Smooth muscle cell (in vitro differentiated cells): ENCODE results near the gene MRPS18A. TPM values are rescaled to one million over a fixed set of nuclear protein-coding genes. Genes with fewer than 3 reads are reported as not detected.
A peak's percentile ranks its signal among the peaks of the same experiment; 100 is the strongest.

ENCODE experiments used
- DNase-seq: peaks from one replicate; lab custom pipeline; 2025; ENCODE audit not compliant: unreplicated experiment; lab: John Stamatoyannopoulos, UW
- H2AFZ ChIP-seq: fragments of 200-600 bp; sonication (generic); 2 replicates; pipeline ENCODE4 v1.6.0; 2016; ENCODE audit warnings: antibody characterized with exemption, low read depth, mild to moderate bottlenecking
- H3F3A ChIP-seq: fragments of 200-600 bp; sonication (generic); 2 replicates; pipeline ENCODE4 v1.6.0; 2017; ENCODE audit warnings: antibody characterized with exemption, low read depth
- H3K27ac ChIP-seq: fragments of 200-600 bp; sonication (generic); 2 replicates; pipeline ENCODE4 v1.5.1; 2016; ENCODE audit warnings: low read depth, mild to moderate bottlenecking
- H3K27me3 ChIP-seq: fragments of 200-600 bp; sonication (generic); 2 replicates; pipeline ENCODE4 v1.6.1; 2016; ENCODE audit warnings: low read depth, mild to moderate bottlenecking
- H3K36me3 ChIP-seq: fragments of 200-600 bp; sonication (generic); 2 replicates; pipeline ENCODE4 v1.5.1; 2016; ENCODE audit warnings: low read depth
- H3K4me1 ChIP-seq: fragments of 200-600 bp; sonication (generic); 2 replicates; pipeline ENCODE4 v1.5.1; 2016; ENCODE audit warnings: low read depth
- H3K4me2 ChIP-seq: fragments of 200-600 bp; sonication (generic); 2 replicates; pipeline ENCODE4 v1.6.0; 2016; ENCODE audit warnings: mild to moderate bottlenecking
- H3K4me3 ChIP-seq: fragments of 200-600 bp; sonication (generic); 2 replicates; pipeline ENCODE4 v1.5.1; 2016; ENCODE audit warnings: mild to moderate bottlenecking
- H3K79me2 ChIP-seq: fragments of 200-600 bp; sonication (generic); 2 replicates; pipeline ENCODE4 v1.6.0; 2016; ENCODE audit warnings: low read depth, mild to moderate bottlenecking
- H3K9ac ChIP-seq: fragments of 200-600 bp; sonication (generic); 2 replicates; pipeline ENCODE4 v1.6.0; 2016; ENCODE audit warnings: low read depth
- H3K9me3 ChIP-seq: fragments of 200-600 bp; sonication (generic); replicated peaks from 2 replicates; pipeline ENCODE4 v1.5.1; 2016; ENCODE audit warnings: low read depth
- H4K20me1 ChIP-seq: fragments of 200-600 bp; sonication (generic); 2 replicates; pipeline ENCODE4 v1.6.0; 2016; ENCODE audit warnings: low read depth
- WGBS: methylation state at CpG from one replicate; pipeline ENCODE4 v1.1.7; 2016; ENCODE audit warnings: low lambda C conversion rate; 5-methylcytosine and 5-hydroxymethylcytosine counted together
- polyA plus RNA-seq: library from polyadenylated mRNA; unstranded; fragments of >200 nt; fragmentation: Nextera tagmentation; extraction: Ambion mirVana; gene quantifications from 2 replicates; pipeline ENCODE4 v1.2.1, GENCODE V29; 2016
- total RNA-seq: library from RNA; depleted of rRNA; stranded (reverse); fragments of >200 nt; gene quantifications from 2 replicates; pipeline ENCODE4 v1.2.3, GENCODE V29; 2014
- TF ChIP-seq, protein P1 (sequence below): fragments of 200-600 bp; sonication (generic); IDR thresholded peaks from 2 replicates; pipeline ENCODE4 v1.5.1; 2017; ENCODE audit warnings: borderline replicate concordance, mild to moderate bottlenecking, antibody characterized with exemption; ENCODE audit not compliant: insufficient read depth, poor library complexity, severe bottlenecking

Gene MRPS18A
- 30.9 and 40.4 TPM in 2 replicates for total RNA-seq
- polyA plus RNA-seq, result 59.9 and 73.7 TPM in 2 replicates

DNA sequence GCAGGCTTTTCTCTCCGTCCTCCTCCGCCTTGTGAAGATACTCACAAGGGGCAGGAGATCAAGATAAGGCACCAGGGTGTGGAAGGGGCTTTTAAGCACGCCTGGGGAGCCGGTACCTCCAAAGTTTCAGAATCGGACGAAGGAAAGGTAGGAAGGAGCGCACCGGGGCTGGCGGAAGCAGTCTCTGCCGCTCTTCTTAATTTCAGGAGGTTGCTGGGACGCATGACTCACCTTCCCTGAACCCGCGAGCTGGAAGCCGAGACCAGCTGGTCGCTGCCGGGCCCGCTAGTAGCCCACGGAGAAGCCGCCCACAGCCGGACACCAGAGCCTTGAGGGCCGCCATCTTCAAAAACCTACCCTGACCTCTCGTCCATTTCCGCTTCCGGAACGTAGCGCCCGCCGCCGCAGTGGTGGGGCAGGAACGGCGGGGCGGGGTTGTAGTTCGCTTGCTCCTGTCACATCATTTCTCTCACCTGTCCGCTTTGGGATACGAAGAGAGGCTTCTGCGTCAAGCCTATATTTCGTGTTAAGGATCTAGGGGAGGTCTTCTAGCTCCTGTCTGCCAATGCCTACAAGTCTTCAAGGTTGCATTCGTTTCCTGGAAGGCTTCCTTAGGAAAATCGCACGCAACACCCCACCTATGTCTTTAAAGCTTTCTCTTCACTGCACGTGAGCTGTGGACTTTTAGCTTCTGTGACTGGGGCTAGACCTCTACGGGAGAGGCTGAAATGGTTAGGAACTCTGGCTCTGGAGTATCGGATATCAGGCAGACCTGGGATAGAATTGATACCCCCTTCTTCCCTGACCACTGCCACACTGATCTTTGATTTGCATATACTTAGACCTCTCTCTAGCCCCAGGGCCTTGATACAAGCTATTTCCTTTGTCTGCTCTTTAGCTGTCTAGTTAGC is at the start of gene MRPS18A:
Gene MRPS18A, minus strand, starts transcription at position 355 of the 911 bp plus-strand sequence. Its CDS starts 12 bp downstream, at position 343.
- H4K20me1 ChIP-seq, result peaks cover 34% of the 10 kb centered on the region
- 10% methylated on average over 35 of the region's 43 CpGs for WGBS
- H2AFZ ChIP-seq, result peak within 1 kb of the TSS; percentile 65
- peak within 1 kb of the TSS; percentile 86 for H3K4me3 ChIP-seq
- TF ChIP-seq, protein P1, sequence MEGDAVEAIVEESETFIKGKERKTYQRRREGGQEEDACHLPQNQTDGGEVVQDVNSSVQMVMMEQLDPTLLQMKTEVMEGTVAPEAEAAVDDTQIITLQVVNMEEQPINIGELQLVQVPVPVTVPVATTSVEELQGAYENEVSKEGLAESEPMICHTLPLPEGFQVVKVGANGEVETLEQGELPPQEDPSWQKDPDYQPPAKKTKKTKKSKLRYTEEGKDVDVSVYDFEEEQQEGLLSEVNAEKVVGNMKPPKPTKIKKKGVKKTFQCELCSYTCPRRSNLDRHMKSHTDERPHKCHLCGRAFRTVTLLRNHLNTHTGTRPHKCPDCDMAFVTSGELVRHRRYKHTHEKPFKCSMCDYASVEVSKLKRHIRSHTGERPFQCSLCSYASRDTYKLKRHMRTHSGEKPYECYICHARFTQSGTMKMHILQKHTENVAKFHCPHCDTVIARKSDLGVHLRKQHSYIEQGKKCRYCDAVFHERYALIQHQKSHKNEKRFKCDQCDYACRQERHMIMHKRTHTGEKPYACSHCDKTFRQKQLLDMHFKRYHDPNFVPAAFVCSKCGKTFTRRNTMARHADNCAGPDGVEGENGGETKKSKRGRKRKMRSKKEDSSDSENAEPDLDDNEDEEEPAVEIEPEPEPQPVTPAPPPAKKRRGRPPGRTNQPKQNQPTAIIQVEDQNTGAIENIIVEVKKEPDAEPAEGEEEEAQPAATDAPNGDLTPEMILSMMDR, result no peak
- H3K27ac ChIP-seq, result peak within 1 kb of the TSS; percentile 79
- peak within 1 kb of the TSS; percentile 93 for H3K4me2 ChIP-seq
- H3K27me3 ChIP-seq, result no peaks in the 10 kb centered on the region
- H3K9ac ChIP-seq, result peak within 1 kb of the TSS; percentile 87
- no peaks in the 10 kb centered on the region for H3F3A ChIP-seq
- H3K9me3 ChIP-seq, result no peaks in the 10 kb centered on the region
- no peaks in the 10 kb centered on the region for H3K36me3 ChIP-seq
- H3K4me1 ChIP-seq, result peaks cover 13% of the 10 kb centered on the region
- peak; percentile 26 for DNase-seq
- H3K79me2 ChIP-seq, result peaks cover 49% of the 10 kb centered on the region

DNA sequence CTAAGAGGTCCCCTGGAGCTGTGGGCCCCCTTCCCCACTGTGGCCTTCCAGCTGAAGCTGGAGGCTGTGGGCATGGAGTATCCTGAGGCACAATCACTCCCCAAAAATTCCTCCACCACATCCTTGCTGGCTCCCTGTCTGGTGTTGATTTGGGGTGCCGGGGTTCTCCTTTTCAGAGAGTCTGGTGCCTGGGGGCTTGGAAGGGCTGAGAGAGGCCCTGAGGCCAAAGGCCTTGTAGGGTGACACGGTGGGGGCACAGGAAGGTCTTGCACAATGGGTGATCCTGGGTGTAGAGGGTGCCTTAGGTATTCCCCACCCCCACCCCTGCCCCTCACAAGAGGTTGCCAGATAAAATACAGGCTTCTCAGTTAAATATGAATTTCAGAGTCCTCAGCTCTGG is 49.3 kb upstream of the MRPS18A start:
- Histone ChIP-seq H3F3A (peaks cover 11% of the 10 kb centered on the region), H3K4me3 (no peak overlapping the region), H3K9ac (no peak overlapping the region), H3K4me2 (no peak overlapping the region), H3K36me3 (no peaks in the 10 kb centered on the region), H3K27me3 (no peaks in the 10 kb centered on the region), H3K9me3 (no peaks in the 10 kb centered on the region), H3K79me2 (no peaks in the 10 kb centered on the region), H3K4me1 (peaks cover 23% of the 10 kb centered on the region), H4K20me1 (no peaks in the 10 kb centered on the region), H2AFZ (no peak overlapping the region), H3K27ac (no peak overlapping the region)
- WGBS, result 97% methylated on average over 2 of the region's 2 CpGs
- TF ChIP-seq, protein P1, result no peak
- DNase-seq, result no peak

DNA sequence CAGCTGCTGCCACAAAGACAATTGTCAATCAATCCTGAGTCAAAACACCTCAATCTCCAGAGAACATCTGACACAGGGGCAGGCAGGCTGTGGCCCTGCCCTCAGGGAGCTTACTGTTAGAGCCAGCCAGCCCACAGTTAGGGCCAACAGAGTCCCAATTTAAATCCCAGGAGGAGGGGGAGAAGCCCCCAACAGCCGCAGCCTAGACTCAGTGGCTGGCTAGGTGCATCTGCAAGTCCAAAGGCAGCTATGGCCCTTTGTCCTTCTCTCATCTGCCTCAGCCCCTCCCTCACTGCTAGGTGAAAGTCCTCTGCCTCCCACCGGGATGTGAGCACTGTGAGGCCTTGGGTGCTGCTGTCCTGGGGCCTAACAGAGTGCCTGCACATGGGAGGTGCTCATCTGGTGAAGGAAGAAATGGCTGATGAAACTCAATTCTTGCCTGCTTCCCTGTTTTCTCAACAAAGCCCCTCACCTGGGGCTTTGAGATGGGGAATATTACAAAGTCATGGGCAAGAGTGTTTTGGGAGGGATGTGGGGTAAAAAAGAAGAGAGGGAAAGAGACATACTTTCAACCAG is 48.7 kb upstream of the MRPS18A start:
- no peak overlapping the region for H3K27ac ChIP-seq
- TF ChIP-seq, protein P1, result no peak

More for the DNA sequence above, 48.7 kb upstream of the MRPS18A start:
- Histone ChIP-seq H3K9ac (no peak overlapping the region), H3K9me3 (no peaks in the 10 kb centered on the region), H2AFZ (no peak overlapping the region), H3K4me1 (peaks cover 21% of the 10 kb centered on the region), H3K27me3 (no peaks in the 10 kb centered on the region), H3K36me3 (no peaks in the 10 kb centered on the region), H4K20me1 (no peaks in the 10 kb centered on the region), H3K4me2 (no peak overlapping the region), H3K4me3 (no peak overlapping the region), H3F3A (peaks cover 6% of the 10 kb centered on the region), H3K79me2 (no peaks in the 10 kb centered on the region)
- no peak for DNase-seq
- WGBS, result 85% methylated on average over 2 of the region's 2 CpGs
